Vagina (tissue), 2 donors: ENCODE measurements around the gene C2orf76. TPM values are rescaled to one million over a fixed set of nuclear protein-coding genes. Genes with fewer than 3 reads are reported as not detected.
"Not testable (repeated sequence)": the region's sequence is repeated elsewhere in the genome, so short reads cannot be mapped to it uniquely, and the experiment has no call there.

Experiments used
- DNase-seq, 2 donors: peaks; one replicate each; pipeline ENCODE4 v3.0.0-alpha.2; 2017; ENCODE audit errors: extremely low spot score in 2 of 2
- H3K27ac ChIP-seq: fragments of 200-600 bp; sonication (generic); one replicate; pipeline ENCODE4 v1.5.1; 2019
- H3K27me3 ChIP-seq: fragments of 200-600 bp; sonication (generic); one replicate; pipeline ENCODE4 v1.5.1; 2019
- H3K36me3 ChIP-seq, 2 donors: fragments of 200-600 bp; sonication (generic); one replicate each; pipeline ENCODE4 v1.5.1; 2017 to 2019
- H3K4me1 ChIP-seq: fragments of 200-600 bp; sonication (generic); one replicate; pipeline ENCODE4 v1.5.1; 2019
- H3K4me3 ChIP-seq, 2 donors: fragments of 200-600 bp; sonication (generic); 1 replicate in 1 of 2; 2 replicates in 1 of 2; pipeline ENCODE4 v1.5.1; 2016 to 2019
- H3K9me3 ChIP-seq: fragments of 200-600 bp; sonication (generic); one replicate; pipeline ENCODE4 v1.5.1; 2019
- CTCF ChIP-seq, 3 experiments: fragments of 450-650 bp in 2 of 3; fragments of 200-600 bp in 1 of 3; sonication (generic) in 1 of 3; IDR thresholded peaks; one replicate each; pipeline ENCODE4 v1.5.1; 2017 to 2019; ENCODE audit warnings: antibody characterized with exemption in 3 of 3, mild to moderate bottlenecking in 2 of 3, moderate library complexity in 2 of 3
- POLR2A ChIP-seq, 2 donors: fragments of 450-650 bp; IDR thresholded peaks; one replicate each; pipeline ENCODE4 v1.6.1; 2017; ENCODE audit warnings: antibody characterized with exemption in 2 of 2, mild to moderate bottlenecking in 2 of 2, moderate library complexity in 2 of 2
- POLR2AphosphoS5 ChIP-seq, 2 donors: sonication (generic); formaldehyde crosslinking; IDR thresholded peaks; one replicate each; pipeline ENCODE4 v1.9.0; 2017; ENCODE audit warnings: antibody characterized with exemption in 2 of 2, mild to moderate bottlenecking in 2 of 2, low read depth in 1 of 2; ENCODE audit not compliant: insufficient read depth in 1 of 2
- intact Hi-C: fragments of 100-400 bp; cut with DNase I; formaldehyde crosslinking; loops from one replicate; pipeline ENCODE4 v1.15.1; 2023
- total RNA-seq: library from RNA; depleted of rRNA; stranded (reverse); fragments of >200 nt; gene quantifications from one replicate; pipeline ENCODE4 v1.2.3, GENCODE V29; 2016

The C2orf76 gene
- total RNA-seq, 1 donor from 2014 or later: 3.7 TPM

GRCh38 chr2:119376810-119377209 is 10.2 kb upstream of the C2orf76 start:
- TF ChIP-seq CTCF (IDR thresholded peaks at IDR 0.05) (no peak), POLR2AphosphoS5 (IDR thresholded peaks at IDR 0.05; ENCODE audit: insufficient read depth in 1 of 2, low read depth in 1 of 2) (no peak), POLR2A (IDR thresholded peaks at IDR 0.05) (no peak)
- intact Hi-C loops: no loop called here
- H3K36me3 ChIP-seq: peaks cover 0 to 29% of the 10 kb centered on the region in 2 donors

GRCh38 chr2:119376406-119376805 is 9.8 kb upstream of the C2orf76 start:
- H3K27ac ChIP-seq, H3K27me3 ChIP-seq, H3K4me3 ChIP-seq, intact Hi-C loops, DNase-seq, H3K4me1 ChIP-seq, H3K9me3 ChIP-seq: not testable (repeated sequence)
- H3K36me3 ChIP-seq: peaks cover 0 to 33% of the 10 kb centered on the region in 2 donors

More at GRCh38 chr2:119376810-119377209, 10.2 kb upstream of the C2orf76 start:
- H3K4me3 ChIP-seq: no peak overlapping the region
- H3K27me3 ChIP-seq: no peaks in the 10 kb centered on the region
- no peak overlapping the region for H3K27ac ChIP-seq
- DNase-seq: no peak
- H3K4me1 ChIP-seq: no peaks in the 10 kb centered on the region
- no peaks in the 10 kb centered on the region for H3K9me3 ChIP-seq

GRCh38 chr2:119373907-119374745 is 7.5 kb upstream of the C2orf76 start:
- H3K9me3 ChIP-seq, DNase-seq, H3K4me3 ChIP-seq, H3K27me3 ChIP-seq, H3K27ac ChIP-seq, H3K4me1 ChIP-seq, intact Hi-C loops: not testable (repeated sequence)
- H3K36me3 ChIP-seq: peaks cover 0 to 56% of the 10 kb centered on the region in 2 donors

- TF ChIP-seq POLR2A (IDR thresholded peaks at IDR 0.05) (no peak), POLR2AphosphoS5 (IDR thresholded peaks at IDR 0.05; ENCODE audit: insufficient read depth in 1 of 2, low read depth in 1 of 2) (no peak), CTCF (IDR thresholded peaks at IDR 0.05) (no peak)
- intact Hi-C loops: no loop called here
- no peaks in the 10 kb centered on the region for H3K9me3 ChIP-seq
- no peaks in the 10 kb centered on the region for H3K27me3 ChIP-seq
- DNase-seq: no peak
- H3K36me3 ChIP-seq: peaks cover 0 to 67% of the 10 kb centered on the region in 2 donors
- no peak overlapping the region for H3K4me3 ChIP-seq
- H3K27ac ChIP-seq: no peak overlapping the region
- peaks cover 12% of the 10 kb centered on the region for H3K4me1 ChIP-seq
Observed at GRCh38 chr2:119372778-119373568, 6.3 kb upstream of the C2orf76 start.

- H3K36me3 ChIP-seq: peaks cover 0 to 67% of the 10 kb centered on the region in 2 donors
- no peak overlapping the region for H3K27ac ChIP-seq
- intact Hi-C loops: no loop called here
Observed at GRCh38 chr2:119371111-119371510, 4.5 kb upstream of the C2orf76 start.

GRCh38 chr2:119369845-119370244 is 3.2 kb upstream of the C2orf76 start:
- Histone ChIP-seq H3K27me3 (no peaks in the 10 kb centered on the region), H3K36me3 (peaks cover 0 to 67% of the 10 kb centered on the region in 2 donors), H3K9me3 (no peaks in the 10 kb centered on the region), H3K27ac (no peak overlapping the region), H3K4me3 (no peak overlapping the region), H3K4me1 (peaks cover 31% of the 10 kb centered on the region)
- no peak for DNase-seq
- TF ChIP-seq POLR2AphosphoS5 (IDR thresholded peaks at IDR 0.05; ENCODE audit: insufficient read depth in 1 of 2, low read depth in 1 of 2) (no peak), CTCF (IDR thresholded peaks at IDR 0.05) (no peak), POLR2A (IDR thresholded peaks at IDR 0.05) (no peak)
- intact Hi-C loops: no loop called here

More at GRCh38 chr2:119371111-119371510, 4.5 kb upstream of the C2orf76 start:
- no peak overlapping the region for H3K4me3 ChIP-seq
- no peaks in the 10 kb centered on the region for H3K9me3 ChIP-seq
- peaks cover 19% of the 10 kb centered on the region for H3K4me1 ChIP-seq
- H3K27me3 ChIP-seq: no peaks in the 10 kb centered on the region
- TF ChIP-seq POLR2AphosphoS5 (IDR thresholded peaks at IDR 0.05; ENCODE audit: insufficient read depth in 1 of 2, low read depth in 1 of 2): no peak
- no peak for DNase-seq
